Fibroblast of skin of left quadriceps (primary cell): Measurements from ENCODE around the gene CAPN5.

ENCODE experiments used
- DNase-seq, 2 experiments: peaks; one replicate each; pipeline ENCODE4 v3.0.0-alpha.2; 2013; ENCODE audit warnings: low read depth in 2 of 2

Gene CAPN5

DNA sequence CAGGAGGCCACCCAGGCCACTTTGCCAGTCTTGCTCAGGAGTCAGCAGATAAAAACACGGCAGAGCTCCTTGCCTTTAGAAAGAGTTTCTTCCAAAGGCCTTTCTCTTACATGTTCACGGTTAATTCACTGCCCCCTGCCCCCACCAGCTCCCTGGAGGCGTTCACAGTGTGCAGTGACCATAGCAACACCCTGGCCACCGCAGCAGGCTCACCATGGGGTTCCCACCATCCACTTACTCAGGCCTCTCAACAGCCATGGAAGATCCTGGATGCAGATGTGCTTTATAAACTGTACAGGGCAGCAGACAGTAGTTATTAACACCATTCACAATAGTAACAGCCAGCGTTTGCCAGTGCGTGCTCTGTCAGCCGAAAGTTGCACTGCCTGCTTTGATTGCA, 50.7 kb downstream of the CAPN5 start:
- DNase-seq = no peak

DNA sequence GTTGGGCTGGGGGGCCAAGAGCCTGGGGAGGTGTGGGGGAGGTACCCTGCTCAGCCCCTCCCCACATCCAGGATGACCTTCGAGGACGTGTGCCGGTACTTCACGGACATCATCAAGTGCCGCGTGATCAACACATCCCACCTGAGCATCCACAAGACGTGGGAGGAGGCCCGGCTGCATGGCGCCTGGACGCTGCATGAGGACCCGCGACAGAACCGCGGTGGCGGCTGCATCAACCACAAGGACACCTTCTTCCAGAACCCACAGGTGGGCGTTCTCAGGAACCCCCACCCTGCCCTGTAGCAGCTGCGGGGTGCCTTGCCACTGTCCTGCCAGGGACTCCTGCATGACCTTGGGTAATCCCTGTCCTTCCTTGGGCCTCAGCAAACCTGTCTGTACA, 51.3 kb downstream of the CAPN5 start:
- DNase-seq = no peak

DNA sequence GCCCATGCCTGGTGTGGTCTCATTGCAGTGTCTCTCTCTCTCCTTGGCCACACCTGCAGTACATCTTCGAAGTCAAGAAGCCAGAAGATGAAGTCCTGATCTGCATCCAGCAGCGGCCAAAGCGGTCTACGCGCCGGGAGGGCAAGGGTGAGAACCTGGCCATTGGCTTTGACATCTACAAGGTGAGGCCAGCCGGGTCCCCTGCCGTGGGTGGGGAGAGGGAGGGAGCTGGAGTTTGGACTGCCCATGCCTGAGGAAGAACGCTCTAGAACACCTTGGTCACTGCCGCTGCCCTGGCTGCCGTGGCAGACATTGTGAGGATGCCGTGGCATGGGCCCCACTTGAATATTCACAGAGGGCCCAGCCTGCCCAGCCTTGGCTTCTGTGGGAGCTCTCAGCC, 52.2 kb downstream of the CAPN5 start:
- no peak for DNase-seq

DNA sequence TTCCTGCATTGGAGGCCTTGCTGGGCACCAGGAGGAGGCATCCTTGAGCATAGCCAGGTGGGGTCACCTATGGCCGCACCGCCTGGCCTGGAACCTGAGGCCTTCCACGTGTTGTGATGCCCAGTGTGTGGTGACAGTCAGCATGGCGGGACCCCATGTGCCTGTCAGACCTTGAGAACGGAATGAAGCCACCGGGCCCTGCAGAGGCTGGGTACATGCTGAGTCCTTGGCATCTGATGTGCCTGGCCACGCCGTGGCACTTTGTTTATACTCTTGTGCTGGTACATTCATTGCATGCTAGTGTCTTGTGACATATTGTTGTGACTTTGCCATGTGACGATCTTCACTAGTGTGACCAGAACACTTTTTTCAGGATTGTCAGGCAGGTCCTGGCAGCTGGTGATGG, 52.8 kb downstream of the CAPN5 start:
- no peak for DNase-seq

DNA sequence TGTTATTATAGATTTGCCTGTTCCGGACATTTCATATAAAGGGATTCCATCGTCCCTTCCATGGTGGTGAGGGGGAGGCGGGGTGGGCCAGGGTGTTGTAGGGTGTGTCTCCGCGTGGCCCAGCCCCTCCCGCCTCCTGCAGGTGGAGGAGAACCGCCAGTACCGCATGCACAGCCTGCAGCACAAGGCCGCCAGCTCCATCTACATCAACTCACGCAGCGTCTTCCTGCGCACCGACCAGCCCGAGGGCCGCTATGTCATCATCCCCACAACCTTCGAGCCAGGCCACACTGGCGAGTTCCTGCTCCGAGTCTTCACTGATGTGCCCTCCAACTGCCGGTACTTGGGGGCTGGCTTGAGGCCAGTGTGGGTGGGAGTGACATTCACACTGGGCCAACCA, 53.8 kb downstream of the CAPN5 start:
- DNase-seq = no peak

DNA sequence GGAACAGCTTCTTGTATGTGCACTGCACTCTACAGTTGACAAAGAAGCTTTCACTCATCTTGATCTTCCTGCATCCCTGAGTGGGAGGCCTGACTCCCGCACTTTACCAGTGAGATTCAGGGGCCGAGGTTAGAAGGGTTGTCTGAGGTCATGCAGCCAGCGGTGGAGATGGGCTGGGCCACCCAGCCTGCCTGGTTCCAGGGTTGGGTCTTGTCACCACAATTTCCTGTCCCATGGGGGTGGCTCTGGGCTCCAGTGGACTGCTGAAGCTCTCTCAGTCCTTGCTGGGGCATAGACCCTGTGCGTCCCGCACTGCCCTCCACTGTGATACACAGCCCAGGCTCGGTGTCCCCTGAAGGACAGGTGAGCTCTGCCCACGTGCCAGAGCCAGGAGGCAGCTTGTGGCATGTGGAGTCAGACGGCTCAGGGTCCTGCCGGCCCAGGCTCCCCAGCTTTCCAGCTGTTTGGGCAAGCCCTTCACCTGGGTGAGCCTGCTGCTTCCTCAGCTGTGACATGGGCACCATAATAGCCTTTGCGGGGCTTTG, 54.4 kb downstream of the CAPN5 start:
- no peak for DNase-seq

DNA sequence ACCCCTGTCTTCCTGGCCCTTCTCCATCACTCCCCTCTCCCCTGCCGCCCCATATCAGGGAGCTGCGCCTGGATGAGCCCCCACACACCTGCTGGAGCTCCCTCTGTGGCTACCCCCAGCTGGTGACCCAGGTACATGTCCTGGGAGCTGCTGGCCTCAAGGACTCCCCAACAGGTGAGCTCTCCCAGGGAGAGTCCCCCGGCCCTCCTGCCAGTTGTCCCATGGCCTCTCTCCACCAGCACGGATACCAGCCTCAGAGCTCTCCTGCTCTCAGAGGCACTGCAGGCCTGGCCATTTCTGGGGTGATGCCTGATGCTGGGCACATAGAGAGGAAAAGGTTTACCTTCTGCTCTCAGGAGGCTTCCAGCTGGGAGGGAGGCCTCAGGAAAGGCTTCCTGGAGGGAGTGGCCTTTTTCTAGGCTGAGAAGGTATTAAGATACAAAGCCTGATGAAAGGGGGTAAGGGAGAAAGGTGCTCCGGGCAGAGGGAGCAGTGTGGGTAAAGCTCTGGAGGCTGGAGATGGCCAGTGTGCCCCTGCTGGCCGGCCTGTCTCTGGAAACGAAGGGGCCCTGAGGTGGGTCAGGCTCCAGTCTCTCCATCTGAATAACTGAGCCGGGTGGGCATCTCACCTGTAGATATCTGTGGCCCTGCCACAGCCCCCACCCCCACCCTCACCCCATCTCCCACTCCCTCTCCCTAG, 55.3 kb downstream of the CAPN5 start:
- no peak for DNase-seq

DNA sequence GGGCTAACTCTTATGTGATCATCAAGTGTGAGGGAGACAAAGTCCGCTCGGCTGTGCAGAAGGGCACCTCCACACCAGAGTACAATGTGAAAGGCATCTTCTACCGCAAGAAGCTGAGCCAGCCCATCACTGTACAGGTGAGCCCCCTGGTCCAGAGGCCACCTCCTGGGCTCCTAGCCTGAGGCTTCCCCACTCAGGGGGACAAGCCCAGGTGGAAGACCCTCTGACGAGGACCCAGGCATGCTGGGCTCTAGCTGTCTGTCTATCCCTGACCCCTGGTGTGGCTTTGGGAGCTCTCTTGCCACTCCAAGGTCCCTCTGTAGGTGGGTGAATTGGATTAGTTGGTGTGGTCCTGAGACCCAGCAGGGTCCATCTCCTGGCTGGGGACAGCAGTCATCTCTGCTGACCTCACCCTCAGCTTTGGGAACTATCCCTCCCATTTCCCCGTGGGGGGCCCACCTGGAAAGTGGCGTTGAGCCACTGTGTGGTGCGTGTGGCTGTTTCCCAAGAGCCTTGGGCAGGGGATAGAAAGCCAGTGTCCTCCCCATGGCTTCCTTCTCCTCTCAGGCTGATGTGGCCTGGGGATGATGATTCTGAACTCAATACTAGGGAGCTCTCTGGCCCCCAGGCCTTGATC, 55.9 kb downstream of the CAPN5 start:
- DNase-seq = no peak

DNA sequence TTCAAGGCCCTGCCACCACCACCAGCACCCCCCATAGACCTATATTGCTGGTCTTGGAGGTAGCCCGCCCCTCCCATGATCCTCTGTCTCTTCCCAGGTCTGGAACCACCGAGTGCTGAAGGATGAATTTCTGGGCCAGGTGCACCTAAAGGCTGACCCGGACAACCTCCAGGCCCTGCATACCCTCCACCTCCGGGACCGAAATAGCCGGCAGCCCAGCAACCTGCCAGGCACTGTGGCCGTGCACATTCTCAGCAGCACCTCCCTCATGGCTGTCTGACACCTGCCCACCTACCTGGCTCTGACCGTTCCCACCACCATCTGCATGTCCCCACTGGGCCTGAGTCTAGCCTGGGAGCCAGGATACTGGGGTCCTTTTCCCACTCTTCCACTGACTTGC, 56.8 kb downstream of the CAPN5 start:
- no peak for DNase-seq

DNA sequence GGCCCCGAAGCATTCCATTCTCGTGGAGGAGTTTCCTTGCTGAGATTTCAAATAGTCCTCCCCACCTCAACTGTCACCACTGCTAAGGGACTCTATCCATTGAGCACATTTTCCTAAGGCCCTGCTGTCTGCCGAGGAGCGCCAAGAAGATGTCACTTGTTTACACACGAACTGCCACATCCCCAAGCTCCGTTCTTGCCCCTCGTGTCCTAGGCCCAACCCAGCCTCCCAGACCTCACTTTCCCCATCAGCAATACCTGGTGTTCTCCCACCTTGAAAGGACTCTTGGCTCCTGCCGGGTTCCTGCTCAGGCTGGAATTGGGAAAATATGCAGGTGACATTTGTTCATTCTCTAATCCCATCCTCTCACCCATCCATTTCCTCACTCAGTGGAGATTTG, 57.3 kb downstream of the CAPN5 start:
- DNase-seq = no peak

DNA sequence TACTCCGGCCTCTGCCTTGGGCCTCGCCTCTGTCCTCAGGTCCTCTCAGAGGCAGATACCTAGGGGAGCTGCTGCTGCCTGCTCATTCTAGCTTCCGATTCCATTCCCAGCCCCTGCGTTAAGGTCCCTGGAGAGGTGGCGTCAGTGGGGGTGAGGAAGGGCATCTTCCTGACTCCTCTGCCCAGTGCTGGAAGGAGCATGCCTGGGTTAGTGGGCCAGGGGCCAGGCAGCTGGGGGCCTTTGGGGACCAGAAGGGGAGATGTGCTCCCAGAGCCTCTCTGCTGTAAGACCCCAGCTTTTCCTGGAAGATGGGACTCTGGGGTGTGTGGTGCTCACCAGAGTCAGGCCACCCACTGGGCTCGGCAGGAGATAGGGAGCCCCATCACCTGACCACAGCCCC, 57.7 kb downstream of the CAPN5 start:
- DNase-seq = no peak

DNA sequence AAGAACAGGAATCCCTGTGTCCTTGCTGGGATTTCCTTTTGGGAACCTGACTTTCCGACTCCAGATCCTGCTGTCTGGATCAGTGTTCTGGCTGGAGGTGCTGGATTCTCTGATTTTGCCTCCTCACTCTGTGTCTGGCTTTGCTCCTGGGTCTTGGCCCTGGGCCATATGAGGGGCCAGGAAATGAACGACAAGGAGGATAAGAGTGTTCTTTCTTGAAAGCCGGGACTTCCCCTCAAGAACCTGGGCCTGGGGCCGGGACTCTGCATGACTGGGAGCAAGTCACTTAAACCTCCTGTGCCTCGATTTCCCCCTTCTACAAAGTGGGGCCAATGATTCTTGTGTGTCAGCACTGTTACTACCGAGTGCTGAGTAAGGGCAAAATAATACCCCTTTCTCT, 58.4 kb downstream of the CAPN5 start:
- no peak for DNase-seq

DNA sequence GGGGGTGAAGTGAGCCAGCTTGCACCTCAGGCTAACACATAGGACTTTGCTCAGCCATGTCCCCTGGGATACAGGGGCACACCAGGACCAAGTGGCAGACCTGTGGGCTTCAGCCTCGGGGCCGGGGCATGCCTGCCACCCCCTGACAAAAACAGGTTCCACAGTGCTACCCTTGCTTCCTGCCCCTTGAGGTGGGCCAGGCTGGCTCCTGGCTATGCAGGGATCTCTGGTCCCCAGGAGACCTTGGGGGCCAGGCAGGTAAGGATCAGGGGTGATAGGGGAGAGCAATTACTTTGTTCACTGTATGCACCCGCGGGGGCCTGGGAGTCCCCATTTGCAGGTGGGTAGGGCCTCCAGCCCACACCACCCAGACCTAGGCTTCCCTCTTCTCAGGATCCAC, 58.9 kb downstream of the CAPN5 start:
- no peak for DNase-seq

DNA sequence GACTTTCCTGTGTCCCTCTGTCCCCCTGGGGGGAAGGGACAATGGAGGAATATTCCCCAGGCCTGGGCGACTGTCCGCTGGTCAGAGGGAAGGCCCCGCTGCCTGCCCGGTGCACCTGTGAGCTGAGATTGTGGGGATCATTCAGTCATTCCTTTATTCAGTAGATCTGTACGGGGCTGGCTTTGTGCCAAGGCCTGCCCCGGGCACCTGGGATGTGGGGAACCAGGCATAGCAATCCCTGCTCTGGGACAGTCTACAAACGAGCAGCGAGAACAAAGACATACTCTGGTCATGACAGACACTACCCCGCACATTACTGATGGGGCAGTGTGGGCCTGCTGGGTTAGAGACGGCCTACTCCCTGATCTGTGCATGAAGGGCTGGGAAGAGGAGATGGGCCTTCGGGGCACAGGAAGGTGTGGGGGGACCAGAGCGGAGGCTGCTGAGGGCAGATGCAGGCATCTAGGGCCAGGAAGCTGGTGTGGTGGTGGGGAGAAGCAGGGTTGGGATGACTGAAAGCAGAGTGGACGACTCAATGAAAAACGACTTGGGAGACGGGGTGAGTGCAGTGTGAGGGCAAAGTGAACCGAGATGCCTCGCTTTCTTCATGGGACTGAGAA, 59.5 kb downstream of the CAPN5 start:
- DNase-seq = no peak

DNA sequence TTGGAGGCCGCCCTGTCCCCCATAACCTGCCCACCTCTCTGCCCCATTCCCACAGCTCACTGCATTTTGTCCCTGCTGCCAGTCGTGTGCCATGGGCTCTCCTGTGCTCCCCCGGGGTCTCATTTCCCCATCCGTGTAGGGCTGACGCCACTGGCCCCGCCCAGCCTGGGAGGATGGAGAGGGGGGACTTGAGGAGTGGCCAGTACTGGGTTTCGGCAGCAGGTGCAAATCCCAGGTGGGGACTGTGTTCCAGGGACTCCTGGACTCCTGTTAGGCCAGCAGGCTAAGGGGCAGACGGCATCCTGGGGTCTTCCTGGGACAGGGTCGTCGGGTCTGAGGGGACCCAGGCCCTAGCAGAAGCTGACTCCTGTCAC, 60.1 kb downstream of the CAPN5 start:
- DNase-seq = no peak

DNA sequence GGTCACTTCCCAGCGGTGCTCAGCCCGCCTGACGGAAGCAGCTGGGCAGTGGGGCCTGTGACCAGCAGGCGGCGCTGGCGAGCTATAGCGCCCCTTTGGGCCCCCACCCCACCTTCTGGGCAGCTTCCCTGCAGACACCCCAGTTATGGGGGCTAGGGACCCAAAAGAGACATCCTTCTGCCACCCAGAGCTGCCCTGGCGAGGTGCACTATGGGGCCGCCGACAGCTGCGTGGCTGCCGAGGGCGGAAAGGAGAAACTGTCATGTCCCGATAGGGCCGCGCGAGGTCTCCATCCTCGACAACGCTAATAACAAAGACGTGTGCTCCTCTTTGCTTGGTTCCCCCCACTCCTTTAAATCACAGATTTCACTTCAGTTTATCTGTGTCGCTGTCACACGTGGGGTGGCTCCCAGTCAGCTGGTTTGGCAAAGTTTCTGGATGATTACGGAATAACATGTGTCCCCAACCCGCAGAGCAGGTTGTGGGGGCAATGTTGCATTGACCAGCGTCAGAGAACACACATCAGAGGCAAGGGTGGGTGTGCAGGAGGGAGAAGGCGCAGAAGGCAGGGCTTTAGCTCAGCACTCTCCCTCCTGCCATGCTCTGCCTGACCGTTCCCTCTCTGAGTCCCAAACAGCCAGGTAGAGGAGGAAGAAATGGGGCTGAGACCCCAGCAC, 60.6 kb downstream of the CAPN5 start:
- no peak for DNase-seq

DNA sequence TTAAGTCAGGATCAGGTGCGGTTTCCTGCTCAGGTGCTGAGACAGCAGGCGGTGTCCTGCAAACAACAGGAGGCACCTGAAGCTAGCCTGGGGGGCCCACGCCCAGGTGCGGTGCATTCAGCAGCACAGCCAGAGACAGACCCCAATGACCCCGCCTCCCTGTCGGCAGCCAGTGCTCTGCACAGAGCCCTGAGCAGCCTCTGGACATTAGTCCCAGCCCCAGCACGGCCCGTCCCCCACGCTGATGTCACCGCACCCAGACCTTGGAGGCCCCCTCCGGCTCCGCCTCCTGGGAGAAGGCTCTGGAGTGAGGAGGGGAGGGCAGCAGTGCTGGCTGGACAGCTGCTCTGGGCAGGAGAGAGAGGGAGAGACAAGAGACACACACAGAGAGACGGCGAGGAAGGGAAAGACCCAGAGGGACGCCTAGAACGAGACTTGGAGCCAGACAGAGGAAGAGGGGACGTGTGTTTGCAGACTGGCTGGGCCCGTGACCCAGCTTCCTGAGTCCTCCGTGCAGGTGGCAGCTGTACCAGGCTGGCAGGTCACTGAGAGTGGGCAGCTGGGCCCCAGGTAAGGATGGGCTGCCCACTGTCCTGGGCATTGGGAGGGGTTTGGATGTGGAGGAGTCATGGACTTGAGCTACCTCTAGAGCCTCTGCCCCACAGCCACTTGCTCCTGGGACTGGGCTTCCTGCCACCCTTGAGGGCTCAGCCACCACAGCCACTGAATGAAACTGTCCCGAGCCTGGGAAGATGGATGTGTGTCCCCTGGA, 61.3 kb downstream of the CAPN5 start, which contains the start of gene MYO7A:
Gene MYO7A, plus strand, starts transcription at position 327 of the 772 bp plus-strand sequence. CDS start 2,389 bp downstream, outside the sequence.
- DNase-seq = no peak

DNA sequence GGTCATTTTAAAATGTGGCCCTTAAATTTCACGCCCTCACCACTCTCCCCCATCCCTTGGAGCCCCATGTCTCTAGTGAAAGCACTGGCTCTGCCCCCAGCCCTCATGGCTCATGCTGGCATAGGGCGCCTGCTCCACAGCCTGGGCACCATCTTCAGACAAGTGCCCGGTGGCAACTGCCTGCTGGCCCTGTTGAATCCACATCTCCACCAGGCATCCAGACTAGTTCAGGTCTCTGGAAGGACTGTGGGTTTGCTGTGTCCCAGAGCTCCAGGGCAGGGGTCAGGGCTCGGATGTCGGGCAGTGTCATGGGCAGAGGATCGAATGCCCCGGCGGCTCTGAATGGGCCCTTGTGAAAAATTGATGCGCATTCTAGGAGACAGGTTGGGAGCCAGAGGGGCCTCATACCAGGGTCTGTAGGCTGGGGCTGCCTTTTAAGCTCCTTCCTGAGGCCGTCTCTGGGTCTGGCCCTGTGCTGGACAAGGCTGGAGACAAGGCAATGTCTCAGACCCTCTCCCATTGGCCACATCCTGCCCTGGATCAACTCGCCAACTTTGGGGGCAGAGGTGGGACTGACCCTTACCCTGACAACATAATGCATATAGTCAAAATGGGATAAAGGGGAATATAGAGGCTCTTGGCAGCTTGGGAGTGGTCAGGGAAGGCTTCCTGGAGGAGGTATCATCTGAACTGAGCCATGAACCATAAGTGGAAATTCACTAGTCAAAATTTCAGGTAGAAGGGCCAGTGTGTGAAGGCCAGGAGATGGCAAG, 62.5 kb downstream of the CAPN5 start:
- DNase-seq = no peak

DNA sequence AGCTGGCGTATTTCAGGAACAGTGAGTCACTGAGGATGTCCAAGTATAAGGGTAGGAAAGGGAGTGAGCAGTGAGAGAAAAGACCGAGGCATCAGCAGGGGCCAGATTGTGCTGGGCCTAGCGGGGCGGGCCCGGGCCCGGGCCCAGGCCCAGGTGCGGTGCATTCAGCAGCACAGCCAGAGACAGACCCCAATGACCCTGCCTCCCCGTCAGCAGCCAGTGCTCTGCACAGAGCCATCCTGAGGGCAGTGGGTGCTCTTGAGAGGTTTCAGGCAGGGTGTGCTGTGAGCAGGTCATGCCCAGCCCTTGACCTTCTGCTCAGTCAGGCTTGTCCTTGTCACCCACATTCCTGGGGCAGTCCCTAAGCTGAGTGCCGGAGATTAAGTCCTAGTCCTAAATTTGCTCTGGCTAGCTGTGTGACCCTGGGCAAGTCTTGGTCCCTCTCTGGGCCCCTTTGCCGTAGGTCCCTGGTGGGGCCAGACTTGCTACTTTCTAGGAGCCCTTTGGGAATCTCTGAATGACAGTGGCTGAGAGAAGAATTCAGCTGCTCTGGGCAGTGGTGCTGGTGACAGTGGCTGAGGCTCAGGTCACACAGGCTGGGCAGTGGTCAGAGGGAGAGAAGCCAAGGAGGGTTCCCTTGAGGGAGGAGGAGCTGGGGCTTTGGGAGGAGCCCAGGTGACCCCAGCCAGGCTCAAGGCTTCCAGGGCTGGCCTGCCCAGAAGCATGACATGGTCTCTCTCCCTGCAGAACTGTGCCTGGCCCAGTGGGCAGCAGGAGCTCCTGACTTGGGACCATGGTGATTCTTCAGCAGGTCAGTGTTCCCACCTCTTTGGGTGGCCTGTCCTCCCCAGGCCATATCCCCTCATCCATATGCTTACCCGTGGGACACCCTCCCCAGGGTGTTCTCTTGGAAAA, 63.3 kb downstream of the CAPN5 start:
- DNase-seq = no peak
